PC-9 (cell line): ENCODE results near the gene AIP. TPM values are rescaled to one million over a fixed set of nuclear protein-coding genes. Genes with fewer than 3 reads are reported as not detected.

Experiments
- BruUV-seq: library from RNA; stranded (reverse); fragments of 400-500 nt; replicated peaks from 2 replicates; lab custom pipeline; 2021; lab: Mats Ljungman, UMichigan
- CTCF ChIA-PET: fragments of 300-600 bp; sonication (Branson Sonifier 250); formaldehyde crosslinking; loops from one replicate; lab custom pipeline; 2022; ENCODE audit warnings: antibody characterized with exemption; lab: Charles Lee
- POLR2A ChIA-PET: fragments of 300-600 bp; sonication (Branson Sonifier 250); formaldehyde crosslinking; loops from one replicate; lab custom pipeline; 2022; ENCODE audit warnings: antibody characterized with exemption; ENCODE audit not compliant: unreplicated experiment; lab: Charles Lee
- DNase-seq, 2 experiments: peaks; one replicate each; pipeline versions ENCODE4 v3.0.0 to v3.0.0-alpha.2; 2015 to 2022; ENCODE audit warnings: mixed read lengths in 1 of 2
- H2AFZ ChIP-seq: fragments of 200-600 bp; sonication (generic); 2 replicates; pipeline ENCODE4 v1.8.1; 2017; ENCODE audit warnings: antibody characterized with exemption
- H3F3A ChIP-seq: fragments of 200-600 bp; sonication (generic); 2 replicates; pipeline ENCODE4 v1.8.1; 2017; ENCODE audit warnings: antibody characterized with exemption, mild to moderate bottlenecking, low read depth; ENCODE audit not compliant: insufficient read depth
- H3K27ac ChIP-seq: fragments of 200-600 bp; sonication (generic); 2 replicates; pipeline ENCODE4 v1.6.1; 2016; ENCODE audit warnings: mixed run types
- H3K27me3 ChIP-seq: fragments of 200-600 bp; sonication (generic); 2 replicates; pipeline ENCODE4 v1.6.1; 2016; ENCODE audit warnings: low read depth, mixed run types; ENCODE audit not compliant: insufficient read depth
- H3K36me3 ChIP-seq: fragments of 200-600 bp; sonication (generic); 2 replicates; pipeline ENCODE4 v1.6.1; 2016; ENCODE audit warnings: low read depth, mixed run types
- H3K4me1 ChIP-seq: fragments of 200-600 bp; sonication (generic); replicated peaks from 2 replicates; pipeline ENCODE4 v1.6.1; 2016; ENCODE audit warnings: mixed run types; ENCODE audit not compliant: insufficient read depth
- H3K4me2 ChIP-seq: fragments of 200-600 bp; sonication (generic); 2 replicates; pipeline ENCODE4 v1.6.1; 2017; ENCODE audit warnings: mixed run types
- H3K4me3 ChIP-seq: fragments of 200-600 bp; sonication (generic); 2 replicates; pipeline ENCODE4 v1.6.1; 2016; ENCODE audit warnings: mixed run types
- H3K79me2 ChIP-seq: fragments of 200-600 bp; sonication (generic); 2 replicates; pipeline ENCODE4 v1.6.1; 2017; ENCODE audit warnings: low read depth, mixed run types
- H3K9me2 ChIP-seq: fragments of 200-600 bp; sonication (generic); 2 replicates; pipeline ENCODE4 v1.8.1; 2017; ENCODE audit warnings: mild to moderate bottlenecking; ENCODE audit not compliant: insufficient read depth
- H3K9me3 ChIP-seq: fragments of 200-600 bp; sonication (generic); 2 replicates; pipeline ENCODE4 v1.8.1; 2016; ENCODE audit warnings: low read depth; ENCODE audit not compliant: insufficient read depth
- H4K20me1 ChIP-seq: fragments of 200-600 bp; sonication (generic); 2 replicates; pipeline ENCODE4 v1.8.1; 2017; ENCODE audit not compliant: insufficient read depth
- CTCF ChIP-seq: fragments of 200-600 bp; sonication (generic); conservative IDR thresholded peaks from 2 replicates; pipeline ENCODE4 v1.6.1; 2017; ENCODE audit warnings: mixed run types, antibody characterized with exemption, mild to moderate bottlenecking, moderate library complexity
- EZH2 ChIP-seq: fragments of 200-600 bp; sonication (generic); IDR thresholded peaks from 2 replicates; pipeline ENCODE4 v1.8.0; 2017; ENCODE audit warnings: antibody characterized with exemption, low read depth
- intact Hi-C: fragments of 100-400 bp; cut with micrococcal nuclease; formaldehyde crosslinking; loops from one replicate; pipeline ENCODE4 v1.10.0; 2022; ENCODE audit not compliant: unreplicated experiment
- total RNA-seq: library from RNA; stranded (reverse); gene quantifications from 2 replicates; pipeline ENCODE4 v1.2.3, GENCODE V29; 2021

AIP gene
- total RNA-seq, 1 experiment from 2014 or later: 95.3 TPM

DNA sequence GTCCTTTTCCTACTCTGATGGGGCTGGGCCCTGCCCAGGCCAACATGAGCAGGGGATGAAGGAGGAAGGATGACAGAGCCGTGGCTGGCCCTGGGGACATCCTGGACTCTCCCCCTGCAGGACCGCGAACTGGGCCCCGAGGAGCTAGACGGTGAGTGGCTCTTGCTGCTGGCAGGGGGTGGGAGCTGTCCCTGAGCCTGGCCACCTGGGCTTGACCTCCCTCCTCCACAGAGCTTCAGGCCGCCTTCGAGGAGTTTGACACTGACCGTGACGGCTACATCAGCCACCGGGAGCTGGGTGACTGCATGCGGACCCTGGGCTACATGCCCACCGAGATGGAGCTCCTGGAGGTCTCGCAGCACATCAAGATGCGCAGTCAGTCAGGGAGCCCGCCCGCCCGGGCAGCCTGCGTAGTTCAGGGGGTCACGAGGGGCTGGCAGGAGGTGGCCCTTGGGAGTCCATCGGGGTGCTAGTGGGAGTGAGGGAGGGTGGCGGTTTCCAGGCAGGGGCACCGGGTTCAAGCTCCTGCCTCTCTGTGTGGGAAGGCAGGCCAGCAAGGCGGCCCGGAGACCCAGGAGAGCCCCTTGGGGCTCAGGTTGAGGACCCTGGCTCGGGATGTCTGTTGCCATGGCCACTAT is 26.6 kb upstream of the AIP start:
- DNase-seq: no peak
- no peak overlapping the region for H3K27ac ChIP-seq
- no peaks in the 10 kb centered on the region for H3K79me2 ChIP-seq
- ChIA-PET POLR2A (interaction anchor here (0.6 kb wide), 2 partner anchors 84 to 1173 kb away, joined by 3 read pairs; no protein-coding TSS in a partner anchor), CTCF (interaction anchor here (0.6 kb wide), 1 partner anchor 35 kb away, joined by 3 read pairs; no protein-coding TSS in a partner anchor)
- no peaks in the 10 kb centered on the region for H4K20me1 ChIP-seq
- H3K4me1 ChIP-seq: no peaks in the 10 kb centered on the region
- no peak overlapping the region for H2AFZ ChIP-seq
- intact Hi-C loops: no loop called here
- H3K36me3 ChIP-seq: no peaks in the 10 kb centered on the region
- H3K4me2 ChIP-seq: no peak overlapping the region
- BruUV-seq: no TSS peak
- no peaks in the 10 kb centered on the region for H3K27me3 ChIP-seq
- no peaks in the 10 kb centered on the region for H3K9me3 ChIP-seq
- H3K9me2 ChIP-seq: no peaks in the 10 kb centered on the region
- no peak overlapping the region for H3K4me3 ChIP-seq
- TF ChIP-seq CTCF (no peak), EZH2 (no peak)
- H3F3A ChIP-seq: peaks cover 17% of the 10 kb centered on the region

DNA sequence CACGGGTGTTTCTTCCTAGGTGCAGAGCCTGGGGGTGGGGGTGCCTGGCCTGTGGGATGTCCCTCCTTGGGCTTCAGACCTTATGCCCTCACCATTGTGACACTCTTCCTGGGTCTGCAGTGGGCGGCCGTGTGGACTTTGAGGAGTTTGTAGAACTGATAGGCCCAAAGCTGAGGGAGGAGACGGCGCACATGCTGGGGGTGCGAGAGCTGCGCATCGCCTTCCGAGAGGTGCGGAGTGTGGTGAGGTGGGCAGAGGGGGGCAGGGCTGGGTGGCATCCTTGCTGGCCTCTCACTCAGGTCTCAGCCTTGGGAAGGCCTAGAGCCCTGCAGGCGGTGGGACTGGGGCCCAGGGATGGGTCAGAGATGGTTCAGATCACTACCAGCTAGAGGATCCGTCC is 25.4 kb upstream of the AIP start:
- ChIA-PET CTCF (no interaction called here), POLR2A (no interaction called here)
- DNase-seq: no peak
- no peak overlapping the region for H3K4me2 ChIP-seq
- H3K4me3 ChIP-seq: no peak overlapping the region
- H2AFZ ChIP-seq: no peak overlapping the region
- no peaks in the 10 kb centered on the region for H4K20me1 ChIP-seq
- no peak for TF ChIP-seq EZH2
- no peak for TF ChIP-seq CTCF
- H3K79me2 ChIP-seq: no peaks in the 10 kb centered on the region
- no peak overlapping the region for H3K27ac ChIP-seq
- intact Hi-C loops: no loop called here
- H3K27me3 ChIP-seq: no peaks in the 10 kb centered on the region
- H3F3A ChIP-seq: peaks cover 17% of the 10 kb centered on the region
- no peaks in the 10 kb centered on the region for H3K9me2 ChIP-seq
- no peaks in the 10 kb centered on the region for H3K9me3 ChIP-seq
- no TSS peak for BruUV-seq
- H3K36me3 ChIP-seq: no peaks in the 10 kb centered on the region
- no peaks in the 10 kb centered on the region for H3K4me1 ChIP-seq

DNA sequence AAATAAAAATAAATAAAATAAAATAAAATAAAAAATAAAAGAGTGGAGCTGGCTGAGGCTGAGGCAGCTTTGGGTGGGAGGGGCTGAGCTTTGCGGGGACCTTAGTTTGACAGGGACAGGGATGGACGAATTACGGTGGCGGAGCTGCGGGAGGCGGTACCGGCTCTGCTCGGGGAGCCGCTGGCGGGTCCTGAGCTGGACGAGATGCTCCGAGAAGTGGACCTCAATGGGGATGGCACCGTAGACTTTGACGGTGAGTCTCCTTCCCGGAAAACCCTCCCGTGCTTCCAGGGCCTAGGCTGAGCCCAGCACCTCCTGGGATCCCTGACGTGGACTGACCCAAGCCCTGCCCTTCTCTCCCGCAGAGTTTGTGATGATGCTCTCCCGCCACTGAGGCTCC is 24.6 kb upstream of the AIP start:
- H3F3A ChIP-seq: peaks cover 16% of the 10 kb centered on the region
- intact Hi-C loops: no loop called here
- TF ChIP-seq CTCF (no peak), EZH2 (no peak)
- no peaks in the 10 kb centered on the region for H3K36me3 ChIP-seq
- H3K4me1 ChIP-seq: peaks cover 5% of the 10 kb centered on the region
- H3K4me2 ChIP-seq: no peak overlapping the region
- H3K9me2 ChIP-seq: no peaks in the 10 kb centered on the region
- H4K20me1 ChIP-seq: no peaks in the 10 kb centered on the region
- no peaks in the 10 kb centered on the region for H3K9me3 ChIP-seq
- BruUV-seq: no TSS peak
- no peaks in the 10 kb centered on the region for H3K27me3 ChIP-seq
- no peak overlapping the region for H3K27ac ChIP-seq
- H2AFZ ChIP-seq: no peak overlapping the region
- no peak for DNase-seq
- POLR2A ChIA-PET: no interaction called here
- H3K79me2 ChIP-seq: no peaks in the 10 kb centered on the region
- CTCF ChIA-PET: no interaction called here
- no peak overlapping the region for H3K4me3 ChIP-seq
